GM19025 (cell line): ENCODE data around the gene IQSEC1.

Experiments used
- ATAC-seq: cut with Tn5 transposase; IDR thresholded peaks from one replicate; pipeline ENCODE4 v1.9.1; 2021; ENCODE audit warnings: mild to moderate bottlenecking, low read depth, moderate library complexity; ENCODE audit not compliant: unreplicated experiment

Gene IQSEC1

DNA sequence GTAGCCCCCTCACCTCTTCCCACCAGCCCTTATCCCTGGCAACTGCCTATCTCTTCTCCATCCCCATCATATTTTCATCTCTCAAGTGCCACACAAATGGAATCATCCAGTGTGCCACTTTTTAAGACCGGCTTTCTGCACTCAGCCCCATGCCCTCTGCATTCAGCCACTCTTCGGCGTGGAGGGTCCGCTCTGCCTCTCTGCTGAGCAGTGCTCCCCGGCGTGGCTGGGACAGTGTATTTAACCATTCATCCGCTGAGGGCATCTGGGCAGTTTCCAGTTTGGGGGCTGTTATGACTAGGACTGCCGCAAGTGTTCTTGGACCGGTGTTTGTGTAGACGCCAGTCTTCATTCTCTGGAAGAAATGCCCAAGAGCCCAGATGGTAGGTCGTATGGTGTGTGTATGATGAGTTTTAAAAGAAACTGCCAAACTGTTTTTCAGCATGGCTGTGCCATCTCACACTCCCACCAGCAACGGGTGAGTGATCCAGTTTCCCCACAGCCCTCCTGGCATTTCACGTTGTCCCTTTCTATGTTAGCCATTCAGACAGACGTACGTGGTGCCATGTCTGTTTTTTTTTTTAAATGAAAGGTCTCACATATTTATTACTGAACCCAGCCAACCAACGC is 20.9 kb downstream of the IQSEC1 start:
- ATAC-seq: no peak

DNA sequence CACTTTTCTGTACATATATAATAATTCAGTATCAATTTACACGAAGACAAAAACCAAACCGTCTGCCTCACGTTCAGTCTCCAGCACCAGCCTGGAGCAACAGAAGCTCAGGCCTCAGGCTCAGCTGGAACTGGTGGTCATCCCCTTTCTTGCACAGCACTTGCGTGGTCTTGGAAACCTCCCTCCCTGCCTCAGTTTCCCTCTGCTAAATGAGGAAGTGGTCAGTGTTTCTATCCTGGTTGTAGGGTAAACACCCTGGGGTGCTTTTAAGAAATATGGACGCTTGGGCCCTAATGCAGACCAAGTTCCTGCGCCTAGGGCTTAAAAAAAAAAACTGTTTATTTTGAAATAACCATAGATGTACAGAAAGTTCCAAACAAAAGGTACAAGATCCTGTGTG is 21.6 kb downstream of the IQSEC1 start:
- ATAC-seq: no peak

DNA sequence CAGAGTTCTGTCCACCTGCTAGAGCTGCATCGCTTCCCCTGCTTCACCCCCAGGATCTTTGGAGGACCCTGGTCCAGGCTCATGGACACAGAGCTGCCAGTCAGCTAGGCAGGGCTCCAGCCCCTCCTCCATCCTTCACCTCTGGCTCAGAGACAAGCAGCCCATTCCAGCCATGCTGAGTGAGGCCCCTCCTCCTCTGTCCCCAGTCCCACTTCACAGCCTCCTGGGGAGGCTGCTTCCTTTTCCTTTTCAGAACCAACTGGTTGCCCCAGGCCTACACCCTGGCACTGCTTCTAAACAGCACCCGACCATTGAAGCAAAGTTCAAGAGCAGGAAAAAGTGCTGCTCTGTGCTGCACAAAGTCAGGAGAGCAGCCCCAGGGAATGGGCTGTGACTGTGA is 22.2 kb downstream of the IQSEC1 start:
- no peak for ATAC-seq

DNA sequence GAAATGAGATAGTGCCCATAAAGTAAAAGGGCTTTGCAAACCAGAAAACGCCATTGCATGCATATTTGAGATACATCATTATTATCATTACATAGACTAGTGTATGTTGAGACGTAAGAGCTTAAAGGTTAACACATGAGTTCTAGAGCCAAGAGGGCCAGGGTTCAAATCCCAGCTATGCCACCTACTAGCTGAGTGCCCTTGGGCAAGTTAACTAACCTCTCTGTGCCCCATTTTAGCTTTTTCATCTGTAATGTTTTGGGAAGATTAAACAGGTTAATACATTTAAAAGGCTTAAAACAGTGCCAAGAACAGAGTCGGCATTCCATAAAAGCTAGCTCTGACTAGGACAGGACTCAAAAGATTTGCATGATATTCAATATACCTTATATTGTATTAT is 22.8 kb downstream of the IQSEC1 start:
- no peak for ATAC-seq

DNA sequence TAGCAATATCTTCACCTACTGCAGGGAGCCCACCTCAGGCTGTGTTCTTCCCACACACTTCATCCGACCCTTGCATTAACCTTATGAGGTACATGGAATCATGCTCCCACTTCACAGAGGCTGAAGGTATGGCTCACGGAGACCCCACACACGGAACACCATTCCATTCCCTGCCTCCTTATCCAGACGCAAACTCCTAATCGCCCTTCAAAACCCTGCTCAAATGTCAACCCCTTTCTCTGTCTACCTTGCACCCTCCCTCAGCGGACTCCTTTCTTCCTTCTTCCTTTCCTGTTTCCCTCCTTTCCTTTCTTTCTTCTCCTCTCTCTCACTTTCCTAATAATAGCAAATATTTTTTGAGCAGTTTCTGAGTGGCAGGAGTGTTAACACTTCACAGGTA is 23.8 kb downstream of the IQSEC1 start:
- ATAC-seq: no peak

DNA sequence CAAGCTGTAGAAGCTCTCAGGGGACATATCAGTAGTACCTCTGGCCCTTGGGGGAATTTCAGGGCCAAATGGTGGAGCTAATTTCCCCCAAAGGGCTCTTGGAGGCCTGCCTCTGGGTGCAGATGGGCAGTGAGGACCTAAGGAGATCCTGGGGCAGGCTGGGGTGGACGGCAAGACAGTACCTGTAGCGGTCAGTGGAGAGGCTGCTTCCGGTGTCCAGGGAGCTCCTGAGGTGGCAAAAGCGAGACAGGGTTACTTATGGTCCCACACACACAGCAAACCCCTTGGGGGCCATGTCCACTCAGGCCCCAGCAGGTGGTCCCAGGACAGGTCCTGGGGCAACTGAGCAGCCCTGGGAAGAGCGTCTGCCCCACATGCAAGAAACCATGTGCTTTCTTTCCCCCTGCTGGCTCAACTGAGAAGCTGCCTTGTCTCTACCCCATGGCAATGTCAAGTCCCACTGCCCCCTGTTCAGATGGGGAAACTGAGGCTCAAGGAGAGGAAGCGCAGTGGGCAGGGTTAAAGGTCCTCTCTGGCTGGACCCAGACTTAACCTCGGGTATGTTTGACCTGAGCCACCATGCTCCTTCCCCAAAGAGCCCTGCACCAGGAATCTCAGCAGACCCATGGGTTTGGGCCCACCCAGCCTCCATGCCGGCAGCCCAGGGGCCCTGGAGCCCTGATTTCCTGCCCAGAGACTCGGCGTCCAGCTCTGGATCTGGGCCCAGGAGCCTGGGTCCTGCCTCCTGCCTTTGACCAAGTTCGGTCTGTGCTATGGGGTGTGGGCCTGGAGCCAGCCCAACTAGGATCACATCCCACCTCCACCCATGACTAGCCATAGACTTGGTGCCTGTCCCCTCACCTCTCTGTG is 25.7 kb downstream of the IQSEC1 start:
- no peak for ATAC-seq

DNA sequence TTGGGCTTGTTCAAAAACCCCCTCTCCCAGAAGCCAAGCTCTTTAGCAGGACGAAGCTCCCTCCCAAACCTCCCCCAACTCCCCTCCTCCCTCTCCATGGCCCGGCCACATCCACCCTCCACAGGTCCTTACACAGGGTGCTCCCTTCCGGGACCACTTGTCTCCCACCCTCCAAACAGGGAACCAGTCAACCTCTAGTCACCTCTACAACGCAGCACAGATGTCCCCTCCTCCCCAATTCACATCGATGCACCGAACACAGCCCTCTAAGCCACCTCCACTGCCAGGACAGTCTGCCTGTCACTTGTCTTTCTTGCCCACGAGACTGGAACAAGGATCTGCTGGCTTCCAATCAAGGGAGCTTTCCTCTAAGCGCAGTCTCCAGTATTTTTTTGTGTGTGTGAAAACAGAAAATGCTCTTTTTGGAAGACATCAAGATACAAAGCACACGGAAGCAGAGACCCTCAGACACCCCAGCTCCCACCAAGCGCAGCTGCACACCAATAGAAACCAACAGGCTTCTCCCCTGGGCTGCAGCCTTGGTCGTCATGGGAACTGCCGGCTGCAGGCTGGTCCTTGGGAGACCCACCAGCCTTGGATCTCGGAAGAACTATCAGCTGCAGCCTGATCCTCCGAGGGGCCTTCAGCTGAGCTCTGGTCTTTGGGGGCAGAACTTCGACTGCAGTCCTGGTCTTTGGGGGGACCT is 26.5 kb downstream of the IQSEC1 start:
- ATAC-seq: peak; percentile 22

DNA sequence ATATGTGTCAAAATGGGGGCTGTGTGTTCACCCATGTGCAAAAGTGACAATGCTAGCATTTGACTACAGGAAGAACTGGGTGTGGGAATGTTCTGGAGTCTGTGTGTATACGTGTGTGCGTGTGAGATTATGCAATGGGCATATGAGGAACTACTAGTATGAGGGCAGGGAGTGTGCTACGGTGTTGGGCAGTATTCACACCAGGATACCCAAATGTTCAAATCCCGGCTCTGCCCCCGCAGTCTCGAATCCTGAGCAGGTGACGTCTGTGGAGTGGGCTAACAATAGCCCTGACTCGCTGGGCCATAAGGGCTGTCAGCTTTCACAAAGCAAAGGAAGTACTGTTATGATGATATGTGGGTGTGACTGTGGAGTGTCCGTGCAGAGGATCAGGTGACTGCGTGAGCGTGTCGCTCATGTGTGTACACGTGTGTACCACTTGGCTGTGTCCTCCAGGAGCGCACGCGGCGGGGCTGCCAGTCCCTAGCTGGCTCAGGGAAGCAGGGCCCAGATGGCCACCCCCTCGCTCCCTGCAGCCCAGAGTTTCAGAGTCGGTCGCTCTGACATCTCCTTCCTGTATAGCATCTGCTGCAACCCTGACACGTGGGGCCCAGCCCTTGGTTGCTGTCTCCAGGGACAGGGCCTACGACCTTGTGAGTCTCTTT is 27.2 kb downstream of the IQSEC1 start:
- ATAC-seq: peak; percentile 81

DNA sequence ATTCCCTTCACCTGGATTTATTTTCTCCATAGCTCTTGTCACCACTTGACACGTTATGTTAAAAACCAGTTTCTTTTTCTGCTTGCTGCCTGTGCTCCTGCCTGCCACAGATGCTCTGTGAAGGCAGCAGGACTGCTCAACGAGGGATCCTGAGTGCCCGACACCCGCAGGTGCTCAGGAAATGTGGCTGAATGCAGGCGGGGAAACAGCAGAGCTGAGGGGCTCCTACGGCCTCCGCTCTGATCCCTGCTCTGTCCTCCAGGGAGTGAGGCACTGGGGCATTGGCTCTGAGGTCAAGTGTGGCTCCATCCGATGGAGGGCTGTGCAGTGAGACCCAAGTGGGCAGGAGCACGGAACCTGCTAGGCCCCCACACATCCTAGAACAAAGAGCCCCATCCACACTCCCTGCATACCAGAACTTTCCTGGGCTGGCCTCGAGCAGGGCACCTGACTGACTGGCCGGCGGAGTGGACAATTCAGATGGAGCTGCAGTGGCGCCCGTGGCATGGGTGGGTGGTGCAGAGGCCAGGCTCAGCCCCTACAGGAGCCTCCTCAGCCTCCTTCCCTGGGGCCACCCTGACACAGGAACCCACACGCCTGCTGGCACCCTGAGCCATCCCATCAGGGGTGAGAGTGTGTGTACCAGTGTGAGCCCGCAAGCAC is 27.9 kb downstream of the IQSEC1 start:
- no peak for ATAC-seq

DNA sequence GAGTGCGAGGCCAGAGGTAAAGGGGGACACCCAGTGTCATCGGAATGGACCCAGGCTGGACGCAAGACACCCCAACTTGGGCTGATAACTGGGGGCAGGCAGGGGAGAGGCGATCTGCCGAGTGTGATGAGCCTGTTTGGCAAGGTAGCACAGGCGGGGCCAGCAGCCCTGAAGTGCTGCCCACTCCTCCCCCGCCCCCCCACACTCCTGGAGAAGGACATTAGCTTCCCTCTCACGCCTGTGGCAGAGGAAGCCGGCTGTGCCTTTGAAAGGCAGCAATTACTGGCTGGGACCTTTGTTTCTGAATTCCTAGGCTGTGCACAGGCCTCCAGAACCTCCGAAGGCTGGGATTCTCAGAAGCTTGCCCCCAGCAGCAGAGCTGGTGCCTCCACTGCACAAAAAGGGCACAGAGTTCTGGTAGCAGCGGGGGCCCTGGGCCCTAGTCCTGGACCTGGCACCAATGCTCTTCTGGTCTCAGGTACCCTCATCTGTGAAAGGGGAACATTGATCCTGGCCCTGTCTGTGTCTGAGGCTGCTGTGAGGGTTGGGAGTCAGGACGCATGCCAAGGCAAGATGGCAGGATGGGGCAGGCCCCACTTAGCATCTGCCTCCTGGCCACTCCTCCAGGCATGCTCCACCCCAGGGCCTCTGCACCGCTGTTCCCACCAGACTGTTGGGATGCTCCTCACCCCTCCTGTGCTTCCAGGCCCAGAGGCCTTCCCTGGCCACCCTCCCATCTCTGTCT is 28.6 kb downstream of the IQSEC1 start:
- ATAC-seq: no peak

DNA sequence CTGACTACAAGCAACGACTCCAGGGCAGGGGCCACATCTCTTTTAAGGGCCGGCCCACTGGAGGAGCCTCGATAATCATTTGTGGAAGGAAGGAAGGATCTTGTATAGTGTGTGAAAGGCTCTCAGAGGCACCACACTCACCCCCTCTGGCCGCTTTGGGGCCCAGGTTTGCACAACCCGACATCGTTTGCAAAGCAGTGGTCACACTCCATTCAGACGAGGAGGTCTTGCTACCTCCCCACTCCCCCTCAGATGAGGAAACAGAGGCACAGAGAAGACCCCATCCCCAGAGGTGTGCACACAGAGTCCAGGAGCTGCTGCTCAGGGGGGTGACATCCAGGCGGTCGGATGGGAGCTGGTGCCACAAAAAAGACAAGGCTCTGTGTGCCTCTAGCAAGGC is 29.6 kb downstream of the IQSEC1 start:
- ATAC-seq: no peak

DNA sequence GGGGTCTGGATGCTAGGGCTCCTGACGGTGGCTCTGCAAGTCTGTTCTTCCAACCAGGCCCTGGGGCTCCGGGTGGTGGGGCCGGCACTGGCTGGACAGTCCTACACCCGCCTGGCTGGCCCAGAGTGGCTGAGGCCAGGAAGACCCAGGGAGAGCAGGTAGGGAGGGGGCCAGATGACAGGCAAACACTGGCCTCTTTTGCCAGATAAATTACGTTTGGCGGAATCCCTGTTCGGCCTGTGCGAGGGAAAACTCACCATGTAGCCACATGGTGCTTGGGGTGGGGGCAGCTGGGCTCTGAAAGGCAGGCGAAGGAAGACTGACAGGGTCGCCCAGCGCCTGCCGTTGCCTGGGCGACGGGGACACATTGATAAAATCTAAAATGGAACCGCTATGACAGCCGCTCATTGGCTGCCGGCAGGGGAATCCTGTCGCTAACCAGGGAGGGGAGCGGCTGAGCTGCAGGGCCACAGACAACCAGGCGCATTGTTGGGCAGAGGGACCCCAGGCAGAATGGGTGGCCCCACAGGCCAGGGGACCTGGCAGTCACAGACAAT is 30.4 kb downstream of the IQSEC1 start:
- ATAC-seq: no peak

DNA sequence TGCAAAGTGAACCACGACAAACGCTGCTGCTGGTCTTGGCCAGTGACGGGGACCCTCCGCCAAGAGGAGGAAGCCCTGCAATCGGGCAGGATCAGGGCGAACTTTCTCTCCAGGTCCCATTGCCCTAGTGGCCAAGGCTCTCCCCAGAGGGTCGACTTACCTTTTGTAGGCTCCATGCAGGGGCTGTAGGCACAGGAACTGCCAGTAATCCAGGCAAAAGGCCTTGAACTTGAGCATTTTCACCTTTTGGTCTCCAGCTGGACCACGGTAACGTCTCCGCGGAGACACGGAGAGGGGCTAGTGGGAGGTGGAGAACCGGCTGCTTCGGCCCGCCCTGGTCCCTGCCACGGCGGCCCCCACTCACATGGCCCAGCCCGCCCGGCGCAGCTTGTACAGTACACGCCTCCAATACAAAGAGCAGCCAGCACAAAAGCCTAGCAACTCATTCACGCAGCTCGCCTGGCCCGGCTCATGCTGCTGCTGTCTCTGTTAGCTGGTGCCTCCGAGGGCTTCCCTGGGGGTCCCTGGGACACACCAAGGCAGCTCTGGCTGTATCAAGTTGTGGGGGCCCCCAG is 31.0 kb downstream of the IQSEC1 start:
- ATAC-seq: no peak

DNA sequence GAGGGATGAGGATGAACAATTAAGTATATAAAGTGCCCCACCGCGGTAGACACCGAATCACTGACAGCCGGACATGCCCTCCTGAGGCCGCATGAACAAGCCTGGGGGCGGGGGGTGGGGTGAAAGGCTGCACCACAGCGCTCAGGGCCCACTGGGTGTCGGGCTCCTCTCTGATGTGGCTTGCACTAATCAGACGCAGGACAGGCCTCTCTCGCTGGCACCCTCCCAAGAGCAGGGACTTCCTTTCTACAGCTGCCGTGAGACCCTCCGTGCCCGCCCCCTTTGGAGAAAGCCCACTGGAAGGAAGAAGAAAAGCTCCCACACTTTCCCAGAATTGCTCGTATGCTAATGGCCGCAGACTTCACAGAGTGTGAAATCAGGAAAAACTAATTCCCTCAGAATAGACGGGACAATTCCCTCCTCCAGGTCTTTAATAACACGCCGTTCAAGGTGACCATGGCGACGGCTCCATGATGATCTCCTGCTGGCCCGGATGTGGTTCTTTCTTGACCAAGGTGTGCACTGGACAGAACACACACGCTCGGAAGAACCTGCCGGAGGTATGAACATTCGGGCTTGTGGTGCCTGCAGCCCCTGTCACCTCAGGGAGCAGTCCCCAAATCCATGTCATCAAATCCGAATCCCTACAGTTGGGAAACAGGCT is 32.0 kb downstream of the IQSEC1 start:
- ATAC-seq: no peak

DNA sequence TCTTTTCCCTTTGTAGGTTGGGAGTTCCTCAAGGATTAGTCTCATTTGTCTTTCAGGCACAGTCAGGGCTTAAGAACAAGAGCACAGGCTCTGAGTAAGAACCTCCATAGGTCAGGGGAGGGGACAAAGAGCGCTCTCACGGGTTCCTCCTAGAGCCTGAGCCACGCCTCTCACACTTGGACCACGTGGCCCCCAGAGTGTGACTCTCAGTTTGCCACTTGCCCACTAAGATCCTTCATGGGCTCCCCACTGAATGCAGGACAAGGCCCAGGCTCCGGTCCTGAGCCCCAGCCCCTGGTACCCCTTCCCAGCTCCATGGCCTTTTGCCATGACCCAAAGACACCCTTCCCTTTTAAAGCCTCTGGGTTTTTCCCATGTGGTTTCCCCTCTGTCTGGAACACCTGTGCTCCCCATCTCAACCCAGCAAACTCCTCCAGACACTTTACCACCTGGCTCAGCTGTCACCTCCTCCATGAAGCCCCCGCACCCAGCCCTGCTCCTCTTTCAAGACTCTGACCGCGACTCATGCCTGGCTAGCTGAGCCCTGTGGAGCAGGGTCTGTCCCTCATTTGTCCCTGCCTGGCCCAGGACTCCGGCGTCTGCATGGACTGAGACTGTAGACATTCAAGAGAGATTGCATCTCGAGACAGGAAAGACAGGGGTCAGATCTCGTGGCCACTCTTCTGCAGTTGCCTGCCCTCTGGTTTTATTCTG is 32.7 kb downstream of the IQSEC1 start:
- ATAC-seq: peak; percentile 89

DNA sequence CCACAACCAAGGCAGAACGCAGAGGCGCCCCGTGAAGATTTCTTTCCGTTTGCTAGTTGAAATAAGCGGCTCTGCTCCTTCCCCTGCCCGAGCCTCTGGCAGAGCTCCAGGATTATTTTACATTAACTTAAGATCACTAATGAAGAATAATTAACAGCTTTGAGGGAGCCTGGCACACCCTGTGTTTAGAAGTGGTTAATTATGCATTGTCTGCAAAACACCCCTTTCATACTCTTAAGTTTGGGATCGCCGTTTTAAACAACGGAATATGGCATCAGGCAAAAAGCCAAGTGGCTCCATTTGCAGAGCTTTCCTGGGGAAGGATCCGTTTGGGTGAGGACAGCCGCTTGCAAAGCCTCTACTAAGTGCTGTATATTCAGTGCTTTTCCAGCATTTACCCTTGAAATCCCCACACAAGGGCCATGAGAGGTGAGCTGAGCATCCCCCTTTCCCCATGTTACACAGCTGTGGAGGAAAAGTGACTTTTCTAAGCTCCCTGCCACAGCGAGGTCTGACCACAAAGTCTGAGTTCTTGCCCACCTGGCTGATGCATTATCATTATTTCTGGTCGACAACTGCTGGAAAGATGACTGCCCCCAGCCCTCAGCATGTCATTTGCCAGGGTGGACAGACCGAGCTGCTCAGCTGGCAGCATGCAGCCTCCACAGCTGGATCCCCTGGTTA is 33.9 kb downstream of the IQSEC1 start:
- no peak for ATAC-seq

DNA sequence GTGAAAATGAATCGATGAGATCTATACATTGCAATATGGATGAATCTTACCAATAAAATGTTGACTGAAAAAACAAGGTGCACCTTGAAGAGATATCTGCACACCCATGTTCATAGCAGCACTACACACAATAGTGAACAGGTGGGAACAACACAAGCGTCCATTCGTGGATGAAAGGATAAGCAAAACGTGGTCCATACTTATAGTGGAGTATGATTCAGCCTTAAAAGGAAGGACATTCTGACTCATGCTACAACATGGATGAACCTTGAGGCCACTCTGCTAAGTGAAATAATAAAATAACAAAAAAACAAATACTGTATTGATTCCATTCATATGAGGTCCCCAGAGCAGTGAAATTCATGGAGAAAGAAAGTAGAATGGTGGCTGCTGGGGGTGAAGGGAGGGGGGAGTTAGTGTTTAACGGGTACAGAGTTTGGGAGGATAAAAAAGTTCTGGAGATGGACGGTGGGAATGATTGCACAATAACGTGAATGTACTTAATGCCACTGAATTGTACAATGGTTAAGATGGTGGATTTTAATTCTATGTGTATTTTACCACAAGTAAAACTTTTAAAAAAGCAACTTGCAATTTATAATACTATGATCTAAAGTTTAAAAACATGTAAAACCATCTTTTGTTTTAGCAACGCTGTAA is 35.6 kb downstream of the IQSEC1 start:
- no peak for ATAC-seq
